ENCODE data around the gene CRYL1. TPM values are rescaled to one million over a fixed set of nuclear protein-coding genes. Genes with fewer than 3 reads are reported as not detected.

Gene CRYL1
- total RNA-seq, 6 donors from 2014 or later = 22.2 to 38.9 (median 28.7) TPM

GRCh38 chr13:20547479-20547908 is 21.8 kb upstream of the CRYL1 start:
- no peaks in the 10 kb centered on the region for H3K36me3 ChIP-seq
- no peaks in the 10 kb centered on the region for H3K4me1 ChIP-seq
- H3K4me3 ChIP-seq = no peak overlapping the region
- no peak overlapping the region for H3K27ac ChIP-seq
- H3K9me3 ChIP-seq = no peaks in the 10 kb centered on the region
- no peak for DNase-seq
- TF ChIP-seq EP300 (IDR thresholded peaks at IDR 0.05) = no peak
- TF ChIP-seq CTCF (IDR thresholded peaks at IDR 0.05) = no peak
- TF ChIP-seq POLR2AphosphoS5 (IDR thresholded peaks at IDR 0.05) = no peak
- no peak for TF ChIP-seq POLR2A (IDR thresholded peaks at IDR 0.05)
- no peaks in the 10 kb centered on the region for H3K27me3 ChIP-seq
- 79 to 83% methylated on average over 4 of the region's 4 CpGs for WGBS, 2 donors
- ATAC-seq (ENCODE audit: low FRiP score in 2 of 2) = no peak

GRCh38 chr13:20546556-20546955 is 20.9 kb upstream of the CRYL1 start:
- TF ChIP-seq EP300 (IDR thresholded peaks at IDR 0.05) (no peak), CTCF (IDR thresholded peaks at IDR 0.05) (no peak), POLR2A (IDR thresholded peaks at IDR 0.05) (no peak), POLR2AphosphoS5 (IDR thresholded peaks at IDR 0.05) (no peak)
- peak in 1 of 2 donors; percentile 75 for ATAC-seq (ENCODE audit: low FRiP score in 2 of 2)
- 59 to 63% methylated on average over 1 of the region's 1 CpG for WGBS, 2 donors

GRCh38 chr13:20544201-20544923 is 18.7 kb upstream of the CRYL1 start:
- peak; percentile 9 to 60 for ATAC-seq (ENCODE audit: low FRiP score in 2 of 2)
- DNase-seq = no peak
- Histone ChIP-seq H3K36me3 (no peaks in the 10 kb centered on the region), H3K27ac (no peak overlapping the region), H3K4me3 (no peak overlapping the region), H3K4me1 (no peaks in the 10 kb centered on the region), H3K27me3 (no peaks in the 10 kb centered on the region), H3K9me3 (no peaks in the 10 kb centered on the region)
- no peak for TF ChIP-seq POLR2A (IDR thresholded peaks at IDR 0.05)
- no peak for TF ChIP-seq EP300 (IDR thresholded peaks at IDR 0.05)
- no peak for TF ChIP-seq CTCF (IDR thresholded peaks at IDR 0.05)
- no peak for TF ChIP-seq POLR2AphosphoS5 (IDR thresholded peaks at IDR 0.05)
- 60 to 76% methylated on average over 4 to 7 of the region's 7 CpGs for WGBS, 2 donors

More at GRCh38 chr13:20546556-20546955, 20.9 kb upstream of the CRYL1 start:
- no peaks in the 10 kb centered on the region for H3K27me3 ChIP-seq
- H3K4me3 ChIP-seq = no peak overlapping the region
- no peak overlapping the region for H3K27ac ChIP-seq
- no peak for DNase-seq
- H3K36me3 ChIP-seq = no peaks in the 10 kb centered on the region
- H3K4me1 ChIP-seq = no peaks in the 10 kb centered on the region
- no peaks in the 10 kb centered on the region for H3K9me3 ChIP-seq

- no peak for TF ChIP-seq POLR2AphosphoS5 (IDR thresholded peaks at IDR 0.05)
- TF ChIP-seq POLR2A (IDR thresholded peaks at IDR 0.05) = no peak
- no peak for TF ChIP-seq EP300 (IDR thresholded peaks at IDR 0.05)
- TF ChIP-seq CTCF (IDR thresholded peaks at IDR 0.05) = no peak
- Histone ChIP-seq H3K36me3 (no peaks in the 10 kb centered on the region), H3K4me1 (no peaks in the 10 kb centered on the region), H3K4me3 (no peak overlapping the region), H3K27ac (no peak overlapping the region), H3K27me3 (no peaks in the 10 kb centered on the region), H3K9me3 (peaks cover 0 to 7% (median 2%) of the 10 kb centered on the region in 4 donors)
- DNase-seq (no peak), ATAC-seq (ENCODE audit: low FRiP score in 2 of 2) (no peak)
These were observed 11.3 kb upstream of the CRYL1 start for GRCh38 chr13:20536992-20537391.
